ENCODE measurements around the gene ENGASE. TPM values are rescaled to one million over a fixed set of nuclear protein-coding genes. Genes with fewer than 3 reads are reported as not detected.

Gene ENGASE
- total and polyA plus RNA-seq, 2 of the 4 experiments (the other 2 are of a cell fraction): 3.9 to 12.1 TPM

DNA sequence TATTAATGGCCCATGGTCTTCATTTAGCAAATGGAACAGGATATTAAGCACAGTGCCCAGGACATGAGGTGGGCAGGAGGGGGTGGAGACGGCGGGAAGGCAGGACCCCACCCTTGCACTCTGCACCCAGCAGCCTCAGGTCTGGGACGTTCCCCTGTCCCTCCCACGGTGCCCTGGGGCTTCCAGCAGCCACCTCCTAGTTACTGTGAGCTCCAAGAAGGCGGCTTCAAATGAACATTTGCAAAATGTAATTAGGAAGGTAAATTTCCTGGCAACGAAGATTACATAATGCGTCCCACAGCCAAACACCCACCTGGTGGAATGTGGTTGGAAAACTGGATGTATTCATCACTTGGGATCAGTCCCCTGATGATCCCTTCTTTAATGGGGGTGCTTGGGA lies 59.4 kb downstream of the ENGASE start:
- Histone ChIP-seq H3K9me1 (ENCODE audit: insufficient read depth, low read length) (no peaks in the 10 kb centered on the region; the same call in 1 of the 2 replicates), H3K4me2 (ENCODE audit: low read depth, low read length) (no peak overlapping the region), H3K27me3 (ENCODE audit: control insufficient read depth, insufficient read depth, low read length) (peaks cover 17% of the 10 kb centered on the region; the same call in 1 of the 2 replicates), H2BK20ac (ENCODE audit: low read depth, low read length) (no peak overlapping the region), H3K4ac (ENCODE audit: low read depth, low read length) (no peak overlapping the region), H4K8ac (ENCODE audit: low read depth in 2 of 2, low read length in 2 of 2) (no peak overlapping the region), H2AFZ (replicated peaks; ENCODE audit: low read length, poor library complexity) (no peak overlapping the region), H3K9ac (ENCODE audit: low read depth, low read length) (no peak overlapping the region), H3K4me3 (ENCODE audit: insufficient read depth, low read depth, low read length) (no peak overlapping the region), H2BK15ac (ENCODE audit: low read depth, low read length) (no peak overlapping the region), H2AK5ac (ENCODE audit: low read depth, low read length) (no peak overlapping the region), H4K5ac (ENCODE audit: low read depth, low read length) (no peak overlapping the region), H4K20me1 (ENCODE audit: insufficient read depth, low read length) (no peaks in the 10 kb centered on the region), H2BK5ac (ENCODE audit: low read depth, low read length, poor library complexity, severe bottlenecking) (no peak overlapping the region), H3K23ac (ENCODE audit: low read depth, low read length) (no peak overlapping the region), H3K18ac (ENCODE audit: low read depth, low read length) (no peak overlapping the region), H3K4me1 (ENCODE audit: control insufficient read depth, insufficient read depth, low read length) (no peaks in the 10 kb centered on the region), H2BK120ac (ENCODE audit: low read depth, low read length) (no peak overlapping the region), H3K79me1 (ENCODE audit: low read depth in 1 of 2, low read length in 2 of 2) (no peaks in the 10 kb centered on the region), H3K27ac (ENCODE audit: insufficient read depth, low read length) (no peak overlapping the region), H3K9me3 (ENCODE audit: control insufficient read depth, insufficient read depth, low read length) (no peaks in the 10 kb centered on the region), H3K14ac (replicated peaks; ENCODE audit: low read depth, low read length) (no peak overlapping the region), H4K91ac (ENCODE audit: insufficient read depth, low read depth, low read length) (no peak overlapping the region), H2AK9ac (replicated peaks; ENCODE audit: low read depth, low read length, poor library complexity) (no peak overlapping the region), H3K56ac (ENCODE audit: extremely low read depth, insufficient read depth, low read length) (no peak overlapping the region), H3K36me3 (ENCODE audit: control insufficient read depth, insufficient read depth, low read length) (no peaks in the 10 kb centered on the region)
- TF ChIP-seq RFX5 (IDR thresholded peaks at IDR 0.05; ENCODE audit: low read depth, low read length) (no peak), NFE2L2 (IDR thresholded peaks at IDR 0.05; ENCODE audit: low read depth, low read length) (no peak)
- TF ChIP-seq, protein P1, sequence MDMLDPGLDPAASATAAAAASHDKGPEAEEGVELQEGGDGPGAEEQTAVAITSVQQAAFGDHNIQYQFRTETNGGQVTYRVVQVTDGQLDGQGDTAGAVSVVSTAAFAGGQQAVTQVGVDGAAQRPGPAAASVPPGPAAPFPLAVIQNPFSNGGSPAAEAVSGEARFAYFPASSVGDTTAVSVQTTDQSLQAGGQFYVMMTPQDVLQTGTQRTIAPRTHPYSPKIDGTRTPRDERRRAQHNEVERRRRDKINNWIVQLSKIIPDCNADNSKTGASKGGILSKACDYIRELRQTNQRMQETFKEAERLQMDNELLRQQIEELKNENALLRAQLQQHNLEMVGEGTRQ (IDR thresholded peaks at IDR 0.05; ENCODE audit: low read depth, low read length): no peak
- CTCF ChIA-PET: no interaction called here
- ATAC-seq (ENCODE audit: low read depth): no peak
- BruUV-seq (replicated peaks): no TSS peak
- in situ Hi-C loops (cut with MboI; ENCODE audit: low sequenced_read_pairs): no loop called here
- POLR2A ChIA-PET (ENCODE audit: unreplicated experiment): no interaction called here
- no peak for DNase-seq
- WGBS, 2 experiments (ENCODE audit: extremely low coverage in 2 of 2, insufficient read length in 1 of 2): 100% methylated on average over 2 of the region's 7 CpGs; no CpG with 5 or more reads in 1 of the 2 experiments
- intact Hi-C loops (cut with micrococcal nuclease): no loop called here
- dilution Hi-C loops (cut with HindIII; ENCODE audit: low sequenced_read_pairs, unreplicated experiment): no loop called here
